Pancreas (tissue), 10 donors: ENCODE data around the gene RASIP1. TPM values are rescaled to one million over a fixed set of nuclear protein-coding genes. Genes with fewer than 3 reads are reported as not detected.
A peak's percentile ranks its signal among the peaks of the same experiment; 100 is the strongest.

Source experiments
- ATAC-seq, 4 donors: fragments of 200-7000 bp; cut with Tn5 transposase; one replicate each; pipeline versions ENCODE4 v1.8.0 to v1.9.1; 2020; ENCODE audit warnings: mild to moderate bottlenecking in 4 of 4, moderate library complexity in 4 of 4
- DNase-seq, 6 donors: peaks; one replicate each; pipeline ENCODE4 v3.0.0-alpha.2; 2020
- FAIRE-seq: peaks from 2 replicates; lab custom pipeline; 2012; peaks lifted over from hg19 to GRCh38; lab: Jason Lieb, UNC
- H3K27ac ChIP-seq, 4 donors: fragments of 200-600 bp; sonication (generic); 1 replicate in 3 of 4; 2 replicates in 1 of 4; pipeline versions ENCODE4 v1.5.0 to v1.8.0; 2020
- H3K27me3 ChIP-seq, 4 donors: fragments of 200-600 bp; one replicate each; pipeline ENCODE4 v1.8.0; 2021
- H3K36me3 ChIP-seq, 3 donors: fragments of 200-600 bp; sonication (generic) in 1 of 3; one replicate each; pipeline versions ENCODE4 v1.5.0 to v1.8.0; 2020 to 2021
- H3K4me1 ChIP-seq, 3 donors: fragments of 200-600 bp; one replicate each; pipeline ENCODE4 v1.8.0; 2021
- H3K4me3 ChIP-seq, 4 donors: fragments of 200-600 bp; sonication (generic) in 2 of 4; one replicate each; pipeline versions ENCODE4 v1.5.0 to v1.8.0; 2020 to 2021
- H3K9me3 ChIP-seq, 4 donors: fragments of 200-600 bp; one replicate each; pipeline ENCODE4 v1.8.0; 2021
- CTCF ChIP-seq, 4 donors: fragments of 200-600 bp; sonication (generic) in 3 of 4; IDR thresholded peaks; one replicate each; pipeline versions ENCODE4 v1.5.0 to v1.8.0; 2021; ENCODE audit warnings: antibody characterized with exemption in 4 of 4
- WGBS, 2 donors: extraction: QIAGEN DNeasy Blood & Tissue Kit; methylation state at CpG; one replicate each; pipeline ENCODE4 v1.1.7; 2013; 5-methylcytosine and 5-hydroxymethylcytosine counted together
- intact Hi-C, 3 donors: fragments of 100-400 bp; cut with DNase I; formaldehyde crosslinking; loops; one replicate each; pipeline versions ENCODE4 v1.11.1 to v1.14.2; 2022
- polyA plus RNA-seq, 2 donors: library from polyadenylated mRNA; stranded (reverse); fragments of 200-250 nt; gene quantifications; one replicate each; pipeline ENCODE4 v1.2.3, GENCODE V29; 2013
- total RNA-seq, 6 donors: library from RNA; stranded (reverse); fragmentation: NEBNext Ultra II Directional in 4 of 6; extraction: Animal tissue kit (Norgen Biotek cat#: 25700) in 4 of 6; gene quantifications; one replicate each; pipeline versions ENCODE4 v1.2.1 to v1.2.4, GENCODE V29; 2021 to 2023
- donor health status: healthy with polysubstance abuse.
- donor health status: DM: no; HTN: no; CAD: no; lungs with moderate emphysema.
- donor health status: DM: no; HTN: no; CAD: no.
- donor health status: control.
- donor health status: control.
- donor health status: Bipolar disorder and iron deficiency.
- donor health status: DM: yes; HTN: yes; CAD: no.
- donor health status: DM: no; HTN: no; CAD: no.
- donor health status: DM: no; HTN: no; CAD: no.
- donor health status: DM: yes; HTN: yes; CAD: no.

The RASIP1 gene
- total and polyA plus RNA-seq, 8 donors: 5.3 to 40.9 (median 7.7) TPM

GRCh38 chr19:48755084-48755641 lies 14.8 kb upstream of the RASIP1 start, which contains the start of gene FGF21:
TSS of gene FGF21 (plus strand) at chr19:48755524. CDS start at chr19:48756237, 713 bp downstream.
- Histone ChIP-seq H3K27ac (no peak within 1 kb of the TSS), H3K27me3 (no peaks in the 10 kb centered on the region), H3K36me3 (no peaks in the 10 kb centered on the region), H3K4me1 (peaks cover 0 to 4% (median 0%) of the 10 kb centered on the region in 3 donors), H3K9me3 (no peaks in the 10 kb centered on the region), H3K4me3 (no peak within 1 kb of the TSS)
- ATAC-seq (no peak), FAIRE-seq (no peak), DNase-seq (peak in 1 of 6 donors; percentile 57)
- intact Hi-C loops: no loop called here
- WGBS, 2 donors: 79 to 84% methylated on average over 4 of the region's 4 CpGs
- TF ChIP-seq CTCF (IDR thresholded peaks at IDR 0.05): no peak

GRCh38 chr19:48752496-48753365 lies 12.3 kb upstream of the RASIP1 start, which contains the start of gene FUT1:
TSS of gene FUT1 (minus strand) at chr19:48752641. CDS start at chr19:48751281, 1,360 bp downstream.
- ATAC-seq (peak; percentile 84 to 89 (median 86)), DNase-seq (peak; percentile 92 to 98 (median 96)), FAIRE-seq (no peak)
- Histone ChIP-seq H3K9me3 (no peaks in the 10 kb centered on the region), H3K4me1 (peaks cover 0 to 4% (median 0%) of the 10 kb centered on the region in 3 donors), H3K27me3 (no peaks in the 10 kb centered on the region), H3K36me3 (peaks cover 0 to 5% (median 0%) of the 10 kb centered on the region in 3 donors), H3K4me3 (peak within 1 kb of the TSS; percentile 44 to 67 (median 63)), H3K27ac (peak within 1 kb of the TSS; percentile 55 to 88 (median 78))
- TF ChIP-seq CTCF (IDR thresholded peaks at IDR 0.05): peak; percentile 11 to 15 (median 14)
- intact Hi-C loops: no loop called here
- WGBS, 2 donors: 1% methylated on average over 65 to 73 of the region's 73 CpGs

GRCh38 chr19:48751845-48752495 lies 11.6 kb upstream of the RASIP1 start:
- TF ChIP-seq CTCF (IDR thresholded peaks at IDR 0.05): no peak
- Histone ChIP-seq H3K36me3 (peaks cover 0 to 5% (median 0%) of the 10 kb centered on the region in 3 donors), H3K9me3 (no peaks in the 10 kb centered on the region), H3K27me3 (no peaks in the 10 kb centered on the region), H3K27ac (peak overlapping the region; percentile 55 to 88 (median 78)), H3K4me1 (peaks cover 0 to 9% (median 6%) of the 10 kb centered on the region in 3 donors), H3K4me3 (peak overlapping the region; percentile 44 to 67 (median 63))
- peak in 3 of 4 donors; percentile 1 to 2 (median 1) for ATAC-seq
- intact Hi-C loops: no loop called here
- DNase-seq: no peak
- 17 to 22% methylated on average over 19 to 20 of the region's 20 CpGs for WGBS, 2 donors
- no peak for FAIRE-seq

- 38 to 41% methylated on average over 29 of the region's 29 CpGs for WGBS, 2 donors
- FAIRE-seq (no peak), DNase-seq (peak in 5 of 6 donors; percentile 55 to 83 (median 69)), ATAC-seq (peak in 3 of 4 donors; percentile 1 to 3 (median 2))
- intact Hi-C loops: no loop called here
- Histone ChIP-seq H3K9me3 (no peaks in the 10 kb centered on the region), H3K27ac (peak overlapping the region in 3 of 4 donors; percentile 25 to 88 (median 84)), H3K36me3 (peaks cover 0 to 5% (median 0%) of the 10 kb centered on the region in 3 donors), H3K4me1 (peaks cover 0 to 9% (median 7%) of the 10 kb centered on the region in 3 donors), H3K27me3 (no peaks in the 10 kb centered on the region), H3K4me3 (peak overlapping the region; percentile 19 to 65 (median 52))
- no peak for TF ChIP-seq CTCF (IDR thresholded peaks at IDR 0.05)
These were observed 10.5 kb upstream of the RASIP1 start for GRCh38 chr19:48750771-48751504.
